Measurements from ENCODE around the gene RNF144B. TPM values are rescaled to one million over a fixed set of nuclear protein-coding genes. Genes with fewer than 3 reads are reported as not detected.
A peak's percentile ranks its signal among the peaks of the same experiment; 100 is the strongest.
"Not testable (repeated sequence)": the region's sequence is repeated elsewhere in the genome, so short reads cannot be mapped to it uniquely, and the experiment has no call there.

Gene RNF144B
- total RNA-seq, 1 donor from 2014 or later, result 6.3 TPM

- DNase-seq (ENCODE audit: low read depth), result no peak
- no peak overlapping the region for H3K4me3 ChIP-seq (ENCODE audit: low read depth, low read length)
- TF ChIP-seq, protein P1, sequence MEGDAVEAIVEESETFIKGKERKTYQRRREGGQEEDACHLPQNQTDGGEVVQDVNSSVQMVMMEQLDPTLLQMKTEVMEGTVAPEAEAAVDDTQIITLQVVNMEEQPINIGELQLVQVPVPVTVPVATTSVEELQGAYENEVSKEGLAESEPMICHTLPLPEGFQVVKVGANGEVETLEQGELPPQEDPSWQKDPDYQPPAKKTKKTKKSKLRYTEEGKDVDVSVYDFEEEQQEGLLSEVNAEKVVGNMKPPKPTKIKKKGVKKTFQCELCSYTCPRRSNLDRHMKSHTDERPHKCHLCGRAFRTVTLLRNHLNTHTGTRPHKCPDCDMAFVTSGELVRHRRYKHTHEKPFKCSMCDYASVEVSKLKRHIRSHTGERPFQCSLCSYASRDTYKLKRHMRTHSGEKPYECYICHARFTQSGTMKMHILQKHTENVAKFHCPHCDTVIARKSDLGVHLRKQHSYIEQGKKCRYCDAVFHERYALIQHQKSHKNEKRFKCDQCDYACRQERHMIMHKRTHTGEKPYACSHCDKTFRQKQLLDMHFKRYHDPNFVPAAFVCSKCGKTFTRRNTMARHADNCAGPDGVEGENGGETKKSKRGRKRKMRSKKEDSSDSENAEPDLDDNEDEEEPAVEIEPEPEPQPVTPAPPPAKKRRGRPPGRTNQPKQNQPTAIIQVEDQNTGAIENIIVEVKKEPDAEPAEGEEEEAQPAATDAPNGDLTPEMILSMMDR (conservative IDR thresholded peaks at IDR 0.05; ENCODE audit: low read depth, low read length), result no peak
Measured at GRCh38 chr6:18395177-18395855, 8.2 kb downstream of the RNF144B start.

DNA sequence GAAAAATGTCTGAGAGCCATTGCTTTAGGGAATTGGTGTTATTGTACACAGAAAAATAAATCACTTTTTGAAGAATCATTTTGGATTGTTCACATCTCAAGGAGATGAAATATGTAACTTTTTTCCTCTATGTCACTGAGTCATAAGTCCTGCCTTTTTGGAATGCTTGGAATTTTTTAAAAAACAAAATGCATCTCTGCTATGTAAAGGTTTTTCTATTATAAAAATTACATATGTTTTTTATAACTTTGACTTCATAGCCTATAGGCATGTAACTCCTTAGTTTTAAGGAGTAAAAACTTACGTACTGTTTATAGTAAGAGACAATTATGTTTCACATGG lies 8.7 kb downstream of the RNF144B start:
- TF ChIP-seq, protein P1 (conservative IDR thresholded peaks at IDR 0.05; ENCODE audit: low read depth, low read length), result no peak
- no peak overlapping the region for H3K4me3 ChIP-seq (ENCODE audit: low read depth, low read length)
- no peak for DNase-seq (ENCODE audit: low read depth)

DNA sequence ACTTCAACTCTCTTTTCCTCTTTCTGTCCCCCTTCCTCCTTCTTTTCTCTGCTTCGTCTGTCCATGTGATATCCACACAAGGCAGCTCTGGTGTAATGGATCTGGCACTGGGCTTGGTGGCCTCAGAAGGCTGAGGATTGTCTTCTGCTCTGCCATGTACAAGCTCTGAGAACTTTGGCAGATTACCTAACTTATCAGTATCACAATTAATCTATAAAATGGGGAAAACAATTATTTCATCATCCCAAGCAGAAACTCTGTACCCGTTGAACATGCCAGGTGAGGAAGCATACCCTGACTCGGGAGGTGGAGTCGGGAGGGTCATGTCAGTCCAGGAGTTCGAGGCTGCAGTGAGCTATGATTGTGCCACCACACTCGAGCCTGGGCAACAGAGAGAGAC lies 10.6 kb downstream of the RNF144B start:
- no peak for DNase-seq (ENCODE audit: low read depth)
- no peak overlapping the region for H3K4me3 ChIP-seq (ENCODE audit: low read depth, low read length)
- TF ChIP-seq, protein P1 (conservative IDR thresholded peaks at IDR 0.05; ENCODE audit: low read depth, low read length), result no peak

- not testable (repeated sequence) for H3K4me3 ChIP-seq (ENCODE audit: low read depth, low read length); DNase-seq (ENCODE audit: low read depth)
Measured at GRCh38 chr6:18398225-18398624, 11.1 kb downstream of the RNF144B start.

- DNase-seq (ENCODE audit: low read depth), result no peak
- TF ChIP-seq, protein P1 (conservative IDR thresholded peaks at IDR 0.05; ENCODE audit: low read depth, low read length), result no peak
- no peak overlapping the region for H3K4me3 ChIP-seq (ENCODE audit: low read depth, low read length)
Measured at GRCh38 chr6:18400831-18401446, 13.8 kb downstream of the RNF144B start.

DNA sequence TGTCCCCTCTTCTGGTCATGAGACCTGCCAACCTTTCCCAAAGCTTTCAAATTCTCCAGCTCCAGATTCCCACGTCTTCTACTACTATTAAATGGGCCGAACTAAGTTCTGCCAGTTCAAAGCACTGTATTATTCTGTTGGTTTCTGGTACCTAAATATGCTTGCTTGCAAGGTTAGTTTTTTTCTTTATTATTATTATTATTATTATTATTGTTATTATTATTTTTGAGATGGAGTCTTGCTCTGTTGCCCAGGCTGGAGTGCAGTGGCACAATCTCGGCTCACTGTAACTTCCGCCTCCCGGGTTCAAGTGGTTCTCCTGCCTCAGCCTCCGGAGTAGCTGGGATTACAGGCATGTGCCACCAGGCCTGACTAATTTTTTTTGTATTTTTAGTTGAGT lies 17.8 kb downstream of the RNF144B start:
- DNase-seq (ENCODE audit: low read depth); H3K4me3 ChIP-seq (ENCODE audit: low read depth, low read length): not testable (repeated sequence)

- peak; percentile 86 for DNase-seq (ENCODE audit: low read depth)
- H3K4me3 ChIP-seq (ENCODE audit: low read depth, low read length), result no peak overlapping the region
- TF ChIP-seq, protein P1 (conservative IDR thresholded peaks at IDR 0.05; ENCODE audit: low read depth, low read length), result no peak
Measured at GRCh38 chr6:18405477-18406293, 18.5 kb downstream of the RNF144B start.

Measured in epithelial cell of proximal tubule (primary cell).